ENCODE measurements around the gene TAOK1. TPM values are rescaled to one million over a fixed set of nuclear protein-coding genes. Genes with fewer than 3 reads are reported as not detected.
"Not testable (repeated sequence)": the region's sequence is repeated elsewhere in the genome, so short reads cannot be mapped to it uniquely, and the experiment has no call there.

Gene TAOK1
- total RNA-seq, 2 donors from 2014 or later, result 64.0 to 81.6 TPM

GRCh38 chr17:29557085-29557738, 167.0 kb downstream of the TAOK1 start:
- peaks cover 24 to 27% of the 10 kb centered on the region in 2 donors for H3K4me1 Mint-ChIP-seq (ENCODE audit: low read depth in 2 of 2)
- no peaks in the 10 kb centered on the region for H3K9me3 Mint-ChIP-seq
- ATAC-seq (peak in 1 of 2 donors; percentile 35), DNase-seq (ENCODE audit: low spot score) (no peak)
- peak overlapping the region; percentile 8 to 26 for H3K27ac Mint-ChIP-seq
- no peaks in the 10 kb centered on the region for H3K27me3 Mint-ChIP-seq
- no peak overlapping the region for H3K4me3 Mint-ChIP-seq
- no peaks in the 10 kb centered on the region for H3K36me3 Mint-ChIP-seq

GRCh38 chr17:29557739-29558116, 167.6 kb downstream of the TAOK1 start:
- H3K9me3 Mint-ChIP-seq, result no peaks in the 10 kb centered on the region
- H3K4me3 Mint-ChIP-seq, result no peak overlapping the region
- DNase-seq (ENCODE audit: low spot score) (no peak), ATAC-seq (peak in 1 of 2 donors; percentile 55)
- no peaks in the 10 kb centered on the region for H3K27me3 Mint-ChIP-seq
- H3K36me3 Mint-ChIP-seq, result no peaks in the 10 kb centered on the region
- peaks cover 29 to 32% of the 10 kb centered on the region in 2 donors for H3K4me1 Mint-ChIP-seq (ENCODE audit: low read depth in 2 of 2)
- H3K27ac Mint-ChIP-seq, result peak overlapping the region; percentile 8 to 26

GRCh38 chr17:29558139-29558538, 168.0 kb downstream of the TAOK1 start:
- not testable (repeated sequence) for H3K9me3 Mint-ChIP-seq; DNase-seq (ENCODE audit: low spot score); H3K36me3 Mint-ChIP-seq; ATAC-seq; H3K27me3 Mint-ChIP-seq; H3K4me3 Mint-ChIP-seq
- H3K27ac Mint-ChIP-seq, result peak overlapping the region; percentile 8 to 37
- H3K4me1 Mint-ChIP-seq (ENCODE audit: low read depth in 2 of 2), result peaks cover 31 to 35% of the 10 kb centered on the region in 2 donors

- Mint-ChIP-seq H3K36me3 (no peaks in the 10 kb centered on the region), H3K27me3 (no peaks in the 10 kb centered on the region), H3K4me1 (ENCODE audit: low read depth in 2 of 2) (peaks cover 39 to 40% of the 10 kb centered on the region in 2 donors), H3K27ac (no peak overlapping the region), H3K9me3 (no peaks in the 10 kb centered on the region), H3K4me3 (no peak overlapping the region)
- no peak for ATAC-seq
- no peak for DNase-seq (ENCODE audit: low spot score)
These were observed 169.5 kb downstream of the TAOK1 start for GRCh38 chr17:29559640-29560039.

GRCh38 chr17:29560316-29560715, 170.2 kb downstream of the TAOK1 start:
- ATAC-seq (no peak), DNase-seq (ENCODE audit: low spot score) (no peak)
- H3K4me3 Mint-ChIP-seq, result no peak overlapping the region
- H3K27me3 Mint-ChIP-seq, result no peaks in the 10 kb centered on the region
- H3K36me3 Mint-ChIP-seq, result no peaks in the 10 kb centered on the region
- peaks cover 40% of the 10 kb centered on the region in 2 donors for H3K4me1 Mint-ChIP-seq (ENCODE audit: low read depth in 2 of 2)
- no peaks in the 10 kb centered on the region for H3K9me3 Mint-ChIP-seq
- peak overlapping the region in 1 of 2 donors; percentile 53 for H3K27ac Mint-ChIP-seq

- DNase-seq (ENCODE audit: low spot score) (peak; percentile 58), ATAC-seq (peak in 1 of 2 donors; percentile 39)
- Mint-ChIP-seq H3K9me3 (no peaks in the 10 kb centered on the region), H3K4me1 (ENCODE audit: low read depth in 2 of 2) (peaks cover 46% of the 10 kb centered on the region in 2 donors), H3K27me3 (no peaks in the 10 kb centered on the region), H3K4me3 (peak overlapping the region; percentile 71), H3K27ac (peak overlapping the region; percentile 71 to 90), H3K36me3 (no peaks in the 10 kb centered on the region)
These were observed 171.7 kb downstream of the TAOK1 start for GRCh38 chr17:29561554-29562517.

- no peaks in the 10 kb centered on the region for H3K36me3 Mint-ChIP-seq
- H3K27me3 Mint-ChIP-seq, result no peaks in the 10 kb centered on the region
- H3K9me3 Mint-ChIP-seq, result no peaks in the 10 kb centered on the region
- DNase-seq (ENCODE audit: low spot score) (peak; percentile 25), ATAC-seq (no peak)
- H3K4me1 Mint-ChIP-seq (ENCODE audit: low read depth in 2 of 2), result peaks cover 38 to 39% of the 10 kb centered on the region in 2 donors
- H3K27ac Mint-ChIP-seq, result peak overlapping the region; percentile 71 to 90
- H3K4me3 Mint-ChIP-seq, result no peak overlapping the region
These were observed 172.5 kb downstream of the TAOK1 start for GRCh38 chr17:29562615-29563014.

GRCh38 chr17:29563816-29564215, 173.7 kb downstream of the TAOK1 start:
- no peak for ATAC-seq
- Mint-ChIP-seq H3K27ac (peak overlapping the region; percentile 43 to 54), H3K9me3 (no peaks in the 10 kb centered on the region), H3K4me3 (peak overlapping the region; percentile 34), H3K4me1 (ENCODE audit: low read depth in 2 of 2) (peaks cover 35 to 39% of the 10 kb centered on the region in 2 donors), H3K27me3 (no peaks in the 10 kb centered on the region), H3K36me3 (no peaks in the 10 kb centered on the region)
- DNase-seq (ENCODE audit: low spot score), result peak; percentile 53

GRCh38 chr17:29565643-29566472, 175.7 kb downstream of the TAOK1 start:
- peak overlapping the region; percentile 86 to 87 for H3K27ac Mint-ChIP-seq
- H3K36me3 Mint-ChIP-seq, result no peaks in the 10 kb centered on the region
- no peaks in the 10 kb centered on the region for H3K9me3 Mint-ChIP-seq
- peak overlapping the region; percentile 99 for H3K4me3 Mint-ChIP-seq
- ATAC-seq (peak; percentile 22 to 37), DNase-seq (ENCODE audit: low spot score) (peak; percentile 65)
- no peaks in the 10 kb centered on the region for H3K27me3 Mint-ChIP-seq
- peaks cover 40 to 44% of the 10 kb centered on the region in 2 donors for H3K4me1 Mint-ChIP-seq (ENCODE audit: low read depth in 2 of 2)

GRCh38 chr17:29566473-29567303, 176.5 kb downstream of the TAOK1 start, which contains the start of gene ABHD15:
Gene ABHD15 (minus strand): TSS chr17:29567037. CDS start chr17:29566966, 71 bp downstream.
- Mint-ChIP-seq H3K4me1 (ENCODE audit: low read depth in 2 of 2) (peaks cover 41 to 42% of the 10 kb centered on the region in 2 donors), H3K4me3 (peak within 1 kb of the TSS; percentile 99), H3K36me3 (no peaks in the 10 kb centered on the region), H3K27me3 (no peaks in the 10 kb centered on the region), H3K9me3 (no peaks in the 10 kb centered on the region), H3K27ac (peak within 1 kb of the TSS; percentile 90 to 92)
- ATAC-seq (peak; percentile 59 to 78), DNase-seq (ENCODE audit: low spot score) (peak; percentile 83)

GRCh38 chr17:29567304-29567553, 177.1 kb downstream of the TAOK1 start:
- no peaks in the 10 kb centered on the region for H3K27me3 Mint-ChIP-seq
- DNase-seq (ENCODE audit: low spot score) (peak; percentile 57), ATAC-seq (peak; percentile 8 to 14)
- peak overlapping the region in 1 of 2 donors; percentile 92 for H3K27ac Mint-ChIP-seq
- H3K4me1 Mint-ChIP-seq (ENCODE audit: low read depth in 2 of 2), result peaks cover 36 to 37% of the 10 kb centered on the region in 2 donors
- H3K9me3 Mint-ChIP-seq, result no peaks in the 10 kb centered on the region
- H3K4me3 Mint-ChIP-seq, result peak overlapping the region; percentile 99
- H3K36me3 Mint-ChIP-seq, result no peaks in the 10 kb centered on the region

- H3K27me3 Mint-ChIP-seq, result no peaks in the 10 kb centered on the region
- H3K9me3 Mint-ChIP-seq, result no peaks in the 10 kb centered on the region
- H3K36me3 Mint-ChIP-seq, result no peaks in the 10 kb centered on the region
- DNase-seq (ENCODE audit: low spot score) (peak; percentile 80), ATAC-seq (peak; percentile 69 to 70)
- H3K4me3 Mint-ChIP-seq, result peak overlapping the region; percentile 99
- H3K4me1 Mint-ChIP-seq (ENCODE audit: low read depth in 2 of 2), result peaks cover 31 to 32% of the 10 kb centered on the region in 2 donors
- peak overlapping the region; percentile 90 to 92 for H3K27ac Mint-ChIP-seq
These were observed 177.6 kb downstream of the TAOK1 start for GRCh38 chr17:29567554-29568330.
